Keratinocyte (primary cell): ENCODE data around the gene RNASEH1.

Source experiments
- CTCF ChIP-seq, 3 experiments: IDR thresholded peaks in 1 of 3; conservative IDR thresholded peaks in 1 of 3; optimal IDR thresholded peaks in 1 of 3; 2 replicates in 2 of 3; 3 replicates in 1 of 3; pipeline versions ENCODE3 to v1.5.1; 2011; ENCODE audit warnings: low read length in 3 of 3, mild to moderate bottlenecking in 3 of 3, moderate library complexity in 2 of 3, control low read depth in 1 of 3, inconsistent platforms in 1 of 3; ENCODE audit not compliant: insufficient read depth in 2 of 3; ENCODE audit errors: extremely low read depth in 1 of 3
- EZH2 ChIP-seq: IDR thresholded peaks from one replicate; pipeline ENCODE4 v1.6.1; 2012; ENCODE audit warnings: inconsistent platforms, mild to moderate bottlenecking, low read length, moderate library complexity

- no peak for TF ChIP-seq CTCF (optimal IDR thresholded peaks at IDR 0.05 in 1 of 3, IDR thresholded peaks at IDR 0.05 in 1 of 3, conservative IDR thresholded peaks at IDR 0.05 in 1 of 3; ENCODE audit: extremely low read depth in 1 of 3, insufficient read depth in 2 of 3, low read length in 3 of 3)
- no peak for TF ChIP-seq EZH2
Measured at GRCh38 chr2:3498783-3499394, 59.2 kb downstream of the RNASEH1 start.
